B cell (primary cell): ENCODE data around the gene INSIG1. TPM values are rescaled to one million over a fixed set of nuclear protein-coding genes. Genes with fewer than 3 reads are reported as not detected.

Source experiments
- ATAC-seq: fragments of 200-7000 bp; cut with Tn5 transposase; one replicate; pipeline ENCODE4 v1.10.0; 2021; ENCODE audit warnings: low read depth, mild to moderate bottlenecking, moderate number of reproducible peaks, moderate library complexity
- CTCF ChIA-PET: fragments of 350-600 bp; sonication (Branson Sonifier 250); formaldehyde crosslinking; loops from one replicate; lab custom pipeline; 2021; ENCODE audit warnings: antibody characterized with exemption, inconsistent platforms; lab: Charles Lee
- POLR2A ChIA-PET: fragments of 350-600 bp; sonication (Branson Sonifier 250); formaldehyde crosslinking; loops from one replicate; lab custom pipeline; 2021; ENCODE audit warnings: antibody characterized with exemption; lab: Charles Lee
- DNase-seq: peaks from one replicate; pipeline ENCODE4 v3.0.0; 2013
- H2AFZ ChIP-seq: 2 replicates; pipeline ENCODE4 v1.6.1; 2012; ENCODE audit warnings: mild to moderate bottlenecking, low read depth, low read length; ENCODE audit not compliant: insufficient read depth, poor library complexity, severe bottlenecking
- H3K27ac ChIP-seq, 2 donors: 1 replicate in 1 of 2; 2 replicates in 1 of 2; pipeline ENCODE4 v1.5.1; 2012 to 2013; ENCODE audit warnings: low read length in 2 of 2, mild to moderate bottlenecking in 2 of 2, moderate library complexity in 1 of 2
- H3K27me3 ChIP-seq, 4 experiments: fragments of 200-600 bp in 1 of 4; sonication (generic) in 1 of 4; replicated peaks in 1 of 4; 1 replicate in 2 of 4; 2 replicates in 2 of 4; pipeline versions ENCODE4 v1.6.1 to v1.7.0; 2013 to 2016; ENCODE audit warnings: low read length in 3 of 4, mild to moderate bottlenecking in 2 of 4, mixed read lengths in 1 of 4, moderate library complexity in 1 of 4; ENCODE audit not compliant: insufficient read depth in 4 of 4, control insufficient read depth in 3 of 4; ENCODE audit errors: control extremely low read depth in 1 of 4
- H3K36me3 ChIP-seq, 2 experiments: replicated peaks in 1 of 2; 1 replicate in 1 of 2; 2 replicates in 1 of 2; pipeline versions ENCODE4 v1.6.1 to v1.7.1; 2013; ENCODE audit warnings: low read length in 1 of 2; ENCODE audit not compliant: insufficient read depth in 2 of 2, control insufficient read depth in 1 of 2; ENCODE audit errors: control extremely low read depth in 1 of 2, extremely low read depth in 1 of 2
- H3K4me1 ChIP-seq, 2 donors: fragments of 200-600 bp in 1 of 2; sonication (generic) in 1 of 2; 1 replicate in 1 of 2; 2 replicates in 1 of 2; pipeline versions ENCODE4 v1.5.1 to v1.6.1; 2013 to 2017; ENCODE audit warnings: low read length in 2 of 2; ENCODE audit not compliant: control insufficient read depth in 2 of 2, insufficient read depth in 2 of 2
- H3K4me2 ChIP-seq: replicated peaks from 2 replicates; pipeline ENCODE3; 2012; ENCODE audit warnings: mild to moderate bottlenecking, low read depth, low read length; ENCODE audit not compliant: poor library complexity, severe bottlenecking
- H3K4me3 ChIP-seq, 5 experiments: fragments of 200-600 bp in 1 of 5; sonication (generic) in 1 of 5; 1 replicate in 3 of 5; 2 replicates in 2 of 5; pipeline versions ENCODE4 v1.5.1 to v1.7.0; 2011 to 2016; ENCODE audit warnings: low read length in 4 of 5, mild to moderate bottlenecking in 4 of 5, low read depth in 2 of 5, control low read depth in 1 of 5, moderate library complexity in 1 of 5; ENCODE audit not compliant: insufficient read depth in 1 of 5; ENCODE audit errors: control extremely low read depth in 1 of 5, extremely low read depth in 1 of 5
- H3K79me2 ChIP-seq: fragments of 200-600 bp; sonication (generic); one replicate; pipeline ENCODE4 v1.6.0; 2016; ENCODE audit warnings: low read length; ENCODE audit not compliant: control insufficient read depth, insufficient read depth
- H3K9ac ChIP-seq: fragments of 200-600 bp; sonication (generic); 2 replicates; pipeline ENCODE4 v1.6.1; 2017; ENCODE audit warnings: mild to moderate bottlenecking, low read length, moderate library complexity
- H3K9me3 ChIP-seq, 3 donors: one replicate each; pipeline versions ENCODE4 v1.6.1 to v1.7.1; 2013; ENCODE audit warnings: low read length in 2 of 3; ENCODE audit not compliant: control insufficient read depth in 2 of 3, insufficient read depth in 1 of 3; ENCODE audit errors: control extremely low read depth in 1 of 3
- H4K20me1 ChIP-seq: 2 replicates; pipeline ENCODE4 v1.6.0; 2012; ENCODE audit warnings: mild to moderate bottlenecking, low read length; ENCODE audit not compliant: insufficient read depth, control insufficient read depth, poor library complexity, severe bottlenecking
- H3K27ac Mint-ChIP-seq: one replicate; pipeline ENCODE4 v1.8.0; 2021; ENCODE audit warnings: mixed read lengths
- H3K27me3 Mint-ChIP-seq: one replicate; pipeline ENCODE4 v1.8.0; 2021; ENCODE audit warnings: mixed read lengths
- H3K4me1 Mint-ChIP-seq: one replicate; pipeline ENCODE4 v1.8.0; 2021; ENCODE audit warnings: mixed read lengths
- H3K4me3 Mint-ChIP-seq: one replicate; pipeline ENCODE4 v1.8.0; 2021; ENCODE audit warnings: mixed read lengths
- H3K9me3 Mint-ChIP-seq: one replicate; pipeline ENCODE4 v1.8.0; 2022; ENCODE audit warnings: mixed read lengths; ENCODE audit not compliant: insufficient read depth
- EZH2 ChIP-seq: IDR thresholded peaks from 2 replicates; pipeline ENCODE4 v1.6.1; 2012; ENCODE audit warnings: borderline replicate concordance, low read depth, mild to moderate bottlenecking, moderate library complexity, low read length; ENCODE audit not compliant: insufficient read depth, poor library complexity, severe bottlenecking
- WGBS: methylation state at CpG from one replicate; pipeline ENCODE4 v1.1.5; 2013; ENCODE audit warnings: missing lambda C conversion rate; ENCODE audit not compliant: insufficient coverage; 5-methylcytosine and 5-hydroxymethylcytosine counted together
- intact Hi-C: fragments of 100-400 bp; cut with micrococcal nuclease; formaldehyde crosslinking; loops from one replicate; pipeline ENCODE4 v1.10.0; 2022
- polyA plus RNA-seq: library from polyadenylated mRNA; depleted of rRNA; stranded (reverse); fragments of >200 nt; gene quantifications from 2 replicates; pipeline ENCODE4 v1.2.3, GENCODE V29; 2012
- total RNA-seq, 2 donors: library from RNA; stranded (reverse); fragments of 120-200 nt in 1 of 2; gene quantifications; 1 replicate in 1 of 2; 2 replicates in 1 of 2; pipeline versions ENCODE4 v1.2.3 to v1.2.4, GENCODE V29; 2013 to 2022
- TF ChIP-seq, protein P1 (sequence below): fragments of 200-600 bp; IDR thresholded peaks from one replicate; pipeline ENCODE4 v1.8.0; 2022; ENCODE audit warnings: antibody characterized with exemption, mild to moderate bottlenecking

INSIG1 gene
- total and polyA plus RNA-seq, 2 donors (not counting 1 experiment from before 2014, with no cell fraction given): 32.2 to 56.2 TPM

DNA sequence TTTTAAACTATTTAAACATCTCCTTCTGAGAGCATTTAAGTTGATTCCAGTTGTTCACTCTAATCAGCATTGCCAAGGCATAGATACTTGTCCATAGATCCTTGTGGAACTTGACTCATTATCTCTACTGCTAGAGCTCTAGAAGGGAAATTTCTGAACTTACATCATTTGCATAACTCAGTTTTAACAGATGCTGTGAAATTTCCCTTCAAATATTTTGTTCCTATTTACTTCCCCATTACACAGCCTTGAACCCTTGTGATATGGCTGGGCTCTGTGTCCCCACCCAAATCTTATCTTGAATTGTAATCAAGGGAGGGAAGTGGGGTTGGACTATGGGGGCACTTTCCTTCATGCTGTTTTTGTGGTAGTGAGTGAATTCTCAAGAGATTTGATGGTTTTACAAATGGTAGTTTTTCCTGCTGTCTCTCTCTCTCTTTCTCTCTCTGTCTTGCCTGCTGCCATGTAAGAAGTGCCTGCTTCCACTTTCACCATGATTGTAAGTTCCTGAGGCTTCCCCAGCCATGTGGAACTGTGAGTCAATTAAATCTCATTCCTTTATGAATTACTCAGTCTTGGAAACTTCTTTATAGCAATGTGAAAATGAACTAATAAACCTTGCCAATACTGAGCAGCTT lies 25.4 kb downstream of the INSIG1 start:
- Histone ChIP-seq H3K4me1 (no peaks in the 10 kb centered on the region), H3K4me2 (no peak overlapping the region), H3K36me3 (no peaks in the 10 kb centered on the region), H3K4me3 (no peak overlapping the region), H3K27ac (no peak overlapping the region), H3K27me3 (peaks cover 0 to 5% (median 2%) of the 10 kb centered on the region in 4 experiments), H4K20me1 (no peaks in the 10 kb centered on the region), H2AFZ (no peak overlapping the region), H3K9ac (no peak overlapping the region), H3K9me3 (peaks cover 4 to 28% (median 12%) of the 10 kb centered on the region in 3 donors), H3K79me2 (no peaks in the 10 kb centered on the region)
- ATAC-seq (no peak), DNase-seq (no peak)
- intact Hi-C loops: no loop called here
- Mint-ChIP-seq H3K27ac (no peak overlapping the region), H3K4me3 (no peak overlapping the region), H3K9me3 (peaks cover 9% of the 10 kb centered on the region), H3K4me1 (peaks cover 2% of the 10 kb centered on the region), H3K27me3 (peaks cover 7% of the 10 kb centered on the region)
- ChIA-PET POLR2A (no interaction called here), CTCF (no interaction called here)
- TF ChIP-seq, protein P1, sequence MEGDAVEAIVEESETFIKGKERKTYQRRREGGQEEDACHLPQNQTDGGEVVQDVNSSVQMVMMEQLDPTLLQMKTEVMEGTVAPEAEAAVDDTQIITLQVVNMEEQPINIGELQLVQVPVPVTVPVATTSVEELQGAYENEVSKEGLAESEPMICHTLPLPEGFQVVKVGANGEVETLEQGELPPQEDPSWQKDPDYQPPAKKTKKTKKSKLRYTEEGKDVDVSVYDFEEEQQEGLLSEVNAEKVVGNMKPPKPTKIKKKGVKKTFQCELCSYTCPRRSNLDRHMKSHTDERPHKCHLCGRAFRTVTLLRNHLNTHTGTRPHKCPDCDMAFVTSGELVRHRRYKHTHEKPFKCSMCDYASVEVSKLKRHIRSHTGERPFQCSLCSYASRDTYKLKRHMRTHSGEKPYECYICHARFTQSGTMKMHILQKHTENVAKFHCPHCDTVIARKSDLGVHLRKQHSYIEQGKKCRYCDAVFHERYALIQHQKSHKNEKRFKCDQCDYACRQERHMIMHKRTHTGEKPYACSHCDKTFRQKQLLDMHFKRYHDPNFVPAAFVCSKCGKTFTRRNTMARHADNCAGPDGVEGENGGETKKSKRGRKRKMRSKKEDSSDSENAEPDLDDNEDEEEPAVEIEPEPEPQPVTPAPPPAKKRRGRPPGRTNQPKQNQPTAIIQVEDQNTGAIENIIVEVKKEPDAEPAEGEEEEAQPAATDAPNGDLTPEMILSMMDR: no peak
- no peak for TF ChIP-seq EZH2

DNA sequence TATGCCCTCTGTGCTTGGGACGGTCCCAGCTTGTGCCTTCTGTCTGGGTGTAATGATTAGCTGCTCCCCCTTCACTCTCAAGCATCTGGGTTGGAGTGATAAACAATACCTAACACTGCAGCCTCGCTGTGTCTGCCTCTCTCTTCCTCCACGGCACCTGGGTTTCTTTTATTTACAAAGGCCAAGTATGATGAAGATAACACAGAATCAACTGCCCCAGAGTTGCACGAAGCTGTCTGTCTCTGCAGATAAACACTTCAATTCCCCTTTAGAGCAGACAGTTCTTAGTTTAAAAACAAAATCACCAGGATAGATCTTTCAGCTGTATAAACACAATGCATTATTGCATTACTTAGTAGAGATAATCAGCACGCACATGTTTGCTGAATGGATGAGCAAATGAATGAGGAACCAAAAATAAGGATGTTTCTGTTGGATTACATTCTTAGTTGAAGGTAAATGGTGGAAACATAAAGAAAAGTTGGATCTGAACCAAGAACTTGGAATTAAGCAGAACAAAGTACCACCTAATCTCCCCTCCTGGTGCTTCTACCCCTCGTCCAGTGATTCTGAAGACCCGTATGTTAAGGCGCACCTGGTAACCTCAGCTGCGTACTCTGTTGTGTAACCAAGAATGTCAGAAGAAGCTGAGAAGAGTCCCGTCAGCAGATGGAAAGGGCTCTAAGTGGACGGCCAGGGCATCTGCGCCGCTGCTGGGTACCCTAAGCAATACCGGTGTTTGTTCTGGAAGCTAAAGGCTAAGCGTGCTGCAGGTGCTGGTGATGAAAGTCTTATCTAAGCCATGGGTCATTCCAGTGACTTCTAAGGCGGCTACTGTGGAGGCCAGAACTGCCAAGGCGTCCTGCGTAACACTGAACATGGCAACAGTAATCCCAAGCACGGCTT lies 26.6 kb downstream of the INSIG1 start:
- H3K36me3 ChIP-seq: no peaks in the 10 kb centered on the region
- H3K4me1 Mint-ChIP-seq: peaks cover 2% of the 10 kb centered on the region
- H2AFZ ChIP-seq: no peak overlapping the region
- WGBS: 96% methylated on average over 14 of the region's 19 CpGs
- ChIA-PET POLR2A (no interaction called here), CTCF (no interaction called here)
- ATAC-seq (no peak), DNase-seq (no peak)
- H3K4me3 ChIP-seq: no peak overlapping the region
- no peaks in the 10 kb centered on the region for H3K4me1 ChIP-seq
- intact Hi-C loops: no loop called here
- H3K79me2 ChIP-seq: no peaks in the 10 kb centered on the region
- no peak overlapping the region for H3K9ac ChIP-seq
- H3K4me2 ChIP-seq: no peak overlapping the region
- no peaks in the 10 kb centered on the region for H4K20me1 ChIP-seq
- H3K27me3 ChIP-seq: peaks cover 0 to 5% (median 2%) of the 10 kb centered on the region in 4 experiments
- H3K27ac Mint-ChIP-seq: no peak overlapping the region
- H3K4me3 Mint-ChIP-seq: no peak overlapping the region
- no peak overlapping the region for H3K27ac ChIP-seq
- peaks cover 4 to 28% (median 12%) of the 10 kb centered on the region in 3 donors for H3K9me3 ChIP-seq
- peaks cover 7% of the 10 kb centered on the region for H3K27me3 Mint-ChIP-seq
- no peak for TF ChIP-seq EZH2
- TF ChIP-seq, protein P1: no peak
- peaks cover 9% of the 10 kb centered on the region for H3K9me3 Mint-ChIP-seq
